ENCODE data around the gene LPO.

LPO gene

GRCh38 chr17:58279016-58279711 lies 40.8 kb downstream of the LPO start:
- no peak for DNase-seq

DNA sequence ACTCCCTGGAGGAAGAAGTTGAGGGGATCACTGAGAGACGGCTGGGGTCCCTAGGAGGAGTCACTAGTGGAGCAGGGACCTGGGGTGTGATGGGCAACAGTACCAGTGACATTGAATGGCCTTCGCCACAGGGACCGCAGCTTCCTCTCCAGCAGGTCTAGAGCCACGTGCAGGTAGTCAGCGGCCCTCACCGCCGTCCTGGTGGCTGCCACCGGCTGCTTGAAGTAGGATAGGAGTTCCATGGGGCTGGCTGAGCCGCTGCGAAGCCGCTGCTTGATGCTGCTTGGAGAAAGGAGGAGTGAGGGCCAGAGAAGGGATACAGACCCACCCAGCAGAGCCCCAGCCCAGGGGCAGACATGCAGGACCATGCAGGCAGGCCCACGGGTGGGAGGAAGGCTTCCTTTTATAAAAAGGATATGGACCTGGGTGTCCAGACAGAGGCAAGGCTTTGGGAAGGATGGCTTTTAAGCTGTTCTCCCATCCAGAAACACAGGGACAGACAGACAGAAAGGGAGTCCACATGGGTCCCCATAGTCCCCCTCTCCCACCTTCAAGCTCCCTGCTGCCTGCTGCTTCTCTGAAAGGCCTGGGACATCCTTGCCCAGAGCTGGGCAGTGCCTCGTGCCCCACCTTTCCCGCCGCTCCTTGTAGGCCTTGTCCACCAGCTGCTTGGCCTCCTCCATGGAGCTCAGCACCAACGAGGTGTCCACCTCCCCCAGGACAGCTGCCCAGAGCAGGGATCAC lies 41.5 kb downstream of the LPO start:
- no peak for DNase-seq

GRCh38 chr17:58280480-58281217 lies 42.3 kb downstream of the LPO start, which contains the start of gene MPO:
MPO (minus strand) TSS chr17:58280935; CDS start chr17:58280758, 177 bp downstream.
- no peak for DNase-seq

DNA sequence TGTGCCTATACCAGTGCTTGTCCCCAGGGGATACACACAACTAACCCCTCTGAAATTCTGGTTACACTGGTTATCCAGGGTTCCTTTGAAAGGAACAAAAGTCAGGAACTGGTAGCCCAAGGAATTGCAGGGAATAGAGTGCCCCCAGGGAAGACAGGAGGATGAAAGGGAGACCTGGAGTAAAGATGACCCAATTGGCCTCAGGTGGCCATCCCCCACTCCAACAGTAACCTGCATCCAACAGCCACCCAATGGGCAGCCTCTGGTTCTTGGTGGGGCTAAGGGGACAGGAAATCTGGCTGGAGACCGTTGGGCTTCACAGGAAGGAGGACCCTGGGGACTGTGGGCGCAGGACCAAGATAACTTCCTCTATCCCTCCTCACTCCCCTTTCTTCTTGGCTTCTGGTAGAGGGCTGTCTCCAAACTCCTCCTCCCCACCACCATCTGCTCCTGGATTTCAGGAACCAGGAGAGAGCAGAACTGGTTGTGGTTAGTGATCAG lies 43.2 kb downstream of the LPO start:
- no peak for DNase-seq

DNA sequence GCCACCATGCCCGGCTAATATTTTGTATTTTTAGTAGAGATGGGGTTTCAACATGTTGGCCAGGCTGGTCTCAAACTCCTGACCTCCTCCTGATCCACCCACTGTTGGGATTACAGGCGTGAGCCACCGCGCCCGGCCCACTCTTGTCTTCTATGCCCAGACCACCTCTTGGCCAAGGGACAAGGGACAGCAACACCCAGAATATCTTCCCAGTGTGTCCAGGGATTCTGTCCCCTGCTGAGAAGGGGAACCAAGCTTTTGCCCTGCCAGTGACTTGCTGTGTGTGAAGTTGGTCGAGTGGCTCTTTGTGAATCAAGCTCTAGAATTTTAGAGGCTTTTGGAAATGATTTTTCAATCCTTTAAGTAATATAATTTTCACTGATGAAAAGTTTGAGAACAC lies 44.1 kb downstream of the LPO start:
- no peak for DNase-seq

GRCh38 chr17:58283674-58284612 lies 45.6 kb downstream of the LPO start:
- DNase-seq = no peak

DNA sequence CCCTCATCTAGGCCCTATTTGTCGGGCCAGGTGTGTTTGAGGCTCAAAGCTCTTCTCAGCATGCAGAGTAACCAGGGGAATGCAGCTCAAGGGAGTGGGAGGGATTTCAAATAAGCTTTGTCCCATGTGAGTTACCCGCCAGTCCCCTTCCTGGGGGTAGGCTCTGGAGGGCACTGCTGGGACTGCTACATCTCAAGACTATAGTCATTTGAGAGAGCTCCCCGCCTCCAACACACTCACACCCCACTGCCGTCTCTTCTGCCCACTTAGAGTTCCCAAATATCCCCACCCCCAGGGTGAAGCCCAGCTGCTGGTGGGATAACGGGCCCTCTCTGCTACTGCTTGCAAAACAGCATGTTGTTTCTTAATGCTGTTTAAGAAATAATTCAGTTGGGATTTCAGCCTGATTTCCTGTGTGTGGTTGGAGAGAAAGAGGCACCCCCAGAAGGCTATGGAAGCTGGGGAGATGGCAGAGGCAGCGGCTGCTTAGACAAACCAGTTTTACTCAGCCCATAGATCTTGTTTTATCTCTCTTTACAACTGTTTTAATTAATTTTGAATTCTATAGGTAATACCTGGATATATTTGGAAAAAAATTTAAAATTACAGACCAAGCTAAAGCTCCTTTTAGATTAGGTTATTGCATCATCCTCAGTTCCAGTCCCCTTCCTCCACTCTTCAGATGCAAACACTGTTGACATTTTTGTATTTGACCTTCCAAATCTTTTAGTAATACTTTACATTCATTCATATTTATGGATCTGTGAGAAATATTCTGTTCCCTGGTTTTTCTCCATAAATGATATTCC lies 46.4 kb downstream of the LPO start:
- no peak for DNase-seq

GRCh38 chr17:58285422-58285810 lies 47.0 kb downstream of the LPO start:
- no peak for DNase-seq

DNA sequence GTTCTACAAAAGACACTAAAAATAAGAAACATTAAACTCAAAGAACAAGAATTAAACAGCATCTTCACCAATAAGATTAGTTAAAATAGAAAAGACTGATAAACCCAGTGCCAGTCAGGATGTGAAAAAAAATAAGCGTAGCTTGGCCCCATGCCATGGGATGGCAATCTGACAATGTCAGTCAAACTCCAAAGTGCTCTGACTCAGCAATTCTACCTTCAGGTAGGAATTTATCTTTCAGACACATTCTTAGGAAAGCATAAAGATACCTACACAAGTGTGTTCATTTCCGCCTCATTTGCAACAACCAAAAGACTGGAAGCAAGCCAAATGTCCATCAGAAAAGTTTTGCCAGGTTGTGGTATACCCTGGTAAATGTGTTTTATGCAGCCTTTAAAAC lies 51.5 kb downstream of the LPO start:
- no peak for DNase-seq

- DNase-seq = no peak
These were observed 52.9 kb downstream of the LPO start for GRCh38 chr17:58291246-58291645.

- no peak for DNase-seq
These were observed 55.6 kb downstream of the LPO start for GRCh38 chr17:58294034-58294433.

DNA sequence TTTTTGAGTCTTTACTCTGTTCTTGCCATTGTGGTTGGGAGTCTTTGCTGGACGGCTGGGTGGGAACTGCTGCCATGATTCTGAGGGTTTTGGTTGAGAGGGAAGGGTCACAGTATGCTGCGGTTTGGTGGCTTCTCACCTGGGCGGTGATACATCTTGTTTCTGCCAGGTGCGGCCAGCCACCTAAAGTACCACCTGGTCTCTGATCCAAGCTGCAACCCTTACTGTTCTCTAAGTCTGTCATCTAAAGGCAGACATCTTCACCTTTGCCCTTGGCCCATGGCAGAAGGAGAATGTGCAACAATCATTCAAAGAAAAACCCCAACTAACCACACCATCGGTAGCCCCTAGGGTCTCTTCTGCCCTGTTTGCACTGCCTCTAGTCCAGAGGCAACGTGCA lies 62.0 kb downstream of the LPO start:
- DNase-seq = no peak

GRCh38 chr17:58301504-58302150 lies 63.2 kb downstream of the LPO start:
- no peak for DNase-seq

DNA sequence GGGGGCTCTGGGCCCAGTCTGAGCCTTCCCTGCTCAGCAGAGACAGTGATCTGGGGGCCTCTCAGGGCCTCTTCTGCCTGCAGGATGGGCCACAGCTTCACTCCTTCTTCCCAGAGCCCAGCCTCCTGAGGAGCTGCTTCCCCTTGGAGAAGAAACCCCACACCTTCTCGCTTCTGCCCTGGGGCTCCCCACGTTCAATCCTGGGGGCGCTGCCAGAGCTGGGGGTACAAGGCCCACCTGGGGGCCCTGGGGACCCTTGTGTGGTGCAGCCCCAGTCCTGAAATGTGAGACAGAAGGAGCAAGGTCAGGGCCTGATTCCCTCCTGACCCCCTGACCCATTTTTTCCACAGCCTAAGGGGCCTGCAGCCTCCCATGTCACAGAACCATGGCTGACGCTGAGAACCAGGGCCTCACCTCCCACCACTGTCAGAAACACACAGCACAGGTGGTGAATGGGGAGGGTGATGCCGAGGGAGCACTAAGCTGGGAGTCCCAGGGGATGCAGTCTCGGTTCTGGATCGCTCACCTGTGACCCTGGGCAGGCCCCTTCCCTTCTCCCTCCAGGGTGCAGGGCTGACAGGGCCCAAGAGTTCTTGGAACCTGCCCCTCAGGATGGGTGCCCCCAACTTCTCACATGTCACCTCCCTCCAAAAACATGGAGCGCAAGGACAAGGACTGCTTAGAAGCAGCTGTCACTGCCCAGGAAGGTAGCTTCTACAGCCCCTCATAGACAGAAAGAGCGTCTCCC lies 64.0 kb downstream of the LPO start:
- no peak for DNase-seq

- no peak for DNase-seq
These were observed 64.7 kb downstream of the LPO start for GRCh38 chr17:58302919-58303585.

- peak; percentile 65 for DNase-seq
These were observed 65.8 kb downstream of the LPO start for GRCh38 chr17:58303971-58304749.

GRCh38 chr17:58304750-58305486 lies 66.5 kb downstream of the LPO start:
- DNase-seq = no peak

GRCh38 chr17:58305626-58306025 lies 67.2 kb downstream of the LPO start:
- DNase-seq = no peak
